Stimulated activated CD8-positive, alpha-beta memory T cell treated with anti-CD3 and anti-CD28 coated beads, Interleukin-2, amount 100 ng/mL, for 48 hours (primary cell): ENCODE measurements around the gene P2RY4.
"Not testable (repeated sequence)": the region's sequence is repeated elsewhere in the genome, so short reads cannot be mapped to it uniquely, and the experiment has no call there.

Experiments
- DNase-seq, 2 donors: peaks; one replicate each; pipeline ENCODE4 v3.0.0-alpha.2; 2020; ENCODE audit warnings: low read depth in 2 of 2

The P2RY4 gene

GRCh38 chrX:70260104-70260503, at the start of gene P2RY4:
Gene P2RY4 (minus strand): TSS chrX:70260204. CDS start chrX:70259624, 580 bp downstream.
- DNase-seq, result no peak

GRCh38 chrX:70301716-70302115, 41.7 kb upstream of the P2RY4 start:
- no peak for DNase-seq

GRCh38 chrX:70293621-70294020, 33.6 kb upstream of the P2RY4 start:
- no peak for DNase-seq

DNA sequence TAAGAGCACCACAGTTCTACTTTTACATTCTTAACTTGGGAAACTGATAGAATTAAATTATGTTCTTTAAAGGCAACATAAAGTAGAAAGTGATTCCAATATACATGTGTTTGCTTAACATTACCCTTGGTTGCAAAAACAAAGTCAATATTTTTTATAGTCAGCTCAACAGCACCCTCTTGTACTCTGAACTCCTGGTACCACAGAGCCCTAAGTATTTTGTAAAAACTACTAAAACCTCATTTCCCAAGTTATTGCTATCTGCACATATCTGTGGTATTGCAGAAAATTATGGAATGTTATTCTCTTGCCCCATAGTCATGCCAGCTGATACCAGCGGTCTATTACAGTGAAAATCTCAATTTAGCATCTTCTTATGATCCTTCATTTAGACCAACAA, 32.8 kb upstream of the P2RY4 start:
- DNase-seq, result no peak

- DNase-seq, result peak; percentile 68
Measured at GRCh38 chrX:70289793-70290770, 30.1 kb upstream of the P2RY4 start, which contains the start of the genes KIF4A and PDZD11. Gene KIF4A (plus strand): TSS chrX:70290104. CDS start chrX:70290459, 355 bp downstream. Gene PDZD11 (minus strand): TSS chrX:70289927. CDS start chrX:70289341, 586 bp downstream.

DNA sequence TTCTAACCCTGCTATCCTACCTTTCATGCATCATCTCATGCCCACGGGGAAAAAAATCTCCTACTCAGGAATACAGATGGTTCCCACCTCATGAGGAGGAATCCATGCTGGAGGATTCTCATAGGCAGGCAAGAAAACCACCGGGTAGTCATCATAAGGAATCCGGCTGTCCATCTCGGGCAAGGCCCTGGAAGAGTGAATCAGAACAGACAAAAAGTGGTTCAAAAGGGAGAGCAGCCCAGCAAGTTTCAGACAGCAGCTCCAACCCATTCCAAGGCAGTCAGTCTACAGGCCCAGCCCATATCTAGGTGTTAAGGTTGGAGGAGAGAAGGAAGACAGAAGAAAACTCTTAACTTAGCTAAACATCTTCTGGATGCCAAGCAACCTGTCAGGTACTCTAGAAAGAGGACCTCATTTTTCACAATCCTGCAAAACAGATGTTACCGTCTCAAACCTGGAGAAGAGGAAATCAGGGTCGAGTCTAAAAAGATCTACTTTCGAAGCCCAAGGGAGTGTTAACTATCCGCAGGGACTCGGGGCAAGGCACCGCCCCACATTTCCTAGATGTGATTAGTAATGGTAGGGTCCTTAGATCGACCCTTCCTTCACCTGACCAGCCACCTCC, 29.3 kb upstream of the P2RY4 start:
- DNase-seq, result no peak

DNA sequence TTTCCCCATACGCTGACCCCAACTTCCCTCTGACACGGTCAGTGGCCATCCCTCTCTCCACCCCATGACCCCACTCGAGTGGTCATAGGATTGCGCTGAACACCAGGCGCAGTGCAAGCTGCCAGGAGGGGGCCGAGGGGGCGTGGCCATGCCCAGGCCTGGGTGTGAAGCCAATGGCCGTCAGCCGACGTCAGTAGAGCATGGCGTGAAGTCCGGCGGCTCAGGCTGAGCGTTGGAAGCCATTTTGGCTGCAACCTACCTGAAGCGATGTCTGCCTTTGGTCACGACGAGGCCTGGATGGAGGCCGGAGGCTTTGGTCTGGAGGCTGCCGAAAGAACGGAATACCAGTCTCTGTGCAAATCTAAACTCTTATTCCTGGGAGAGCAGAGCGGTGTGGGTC, 21.9 kb upstream of the P2RY4 start, which contains the start of gene RAB41:
TSS of gene RAB41 (plus strand) at position 222 of the 400 bp plus-strand sequence. CDS start at position 268, 46 bp downstream.
- no peak for DNase-seq

DNA sequence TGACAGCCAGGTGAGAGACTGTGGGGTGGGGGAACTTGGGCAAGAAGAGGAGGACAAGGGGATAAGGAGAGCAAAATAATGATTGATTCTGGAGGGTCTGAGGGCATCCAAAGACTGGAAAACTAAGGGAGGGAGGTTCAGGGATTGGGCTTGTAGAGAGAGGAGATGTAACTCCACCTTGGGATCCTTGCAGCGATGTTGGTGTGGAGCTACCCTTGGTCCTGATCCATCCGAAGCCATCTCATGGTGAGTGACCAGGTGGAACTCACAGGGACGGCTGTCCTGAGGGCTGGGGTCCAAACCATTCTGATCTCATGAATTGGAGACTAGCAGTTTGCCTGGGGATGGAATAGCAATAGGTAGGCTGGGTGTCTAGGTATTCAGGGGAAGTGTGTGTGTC, 20.6 kb upstream of the P2RY4 start:
- no peak for DNase-seq

- DNase-seq, result no peak
Measured at GRCh38 chrX:70279081-70279480, 19.1 kb upstream of the P2RY4 start.

GRCh38 chrX:70274029-70274428, 14.0 kb upstream of the P2RY4 start:
- DNase-seq, result not testable (repeated sequence)

DNA sequence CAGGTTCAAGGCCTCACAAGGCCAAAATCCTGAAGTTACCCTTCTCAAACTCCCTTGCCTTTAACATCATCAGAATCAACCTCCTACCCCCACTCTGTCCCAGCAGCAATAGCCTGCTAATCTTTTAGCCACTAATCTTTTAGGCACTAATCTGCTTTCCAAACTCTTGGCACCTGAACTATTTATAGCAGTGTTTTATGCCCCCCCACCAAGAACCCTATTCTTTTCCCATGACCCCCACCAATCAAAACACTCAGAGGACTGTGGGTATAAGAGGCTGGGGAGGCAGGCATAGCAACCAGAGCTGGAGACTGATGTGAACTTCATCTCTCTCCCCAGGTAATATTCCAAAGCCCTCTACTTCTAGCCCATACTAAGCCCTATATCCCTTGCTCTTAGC, 8.0 kb upstream of the P2RY4 start, which contains the start of gene ARR3:
TSS of gene ARR3 (plus strand) at position 301 of the 400 bp plus-strand sequence. CDS start 1,052 bp downstream, outside the sequence.
- DNase-seq, result no peak

GRCh38 chrX:70264784-70265183, 4.8 kb upstream of the P2RY4 start:
- DNase-seq, result no peak

- DNase-seq, result peak; percentile 14 to 26
Measured at GRCh38 chrX:70262952-70263567, 3.1 kb upstream of the P2RY4 start.

GRCh38 chrX:70257423-70258288, 2.3 kb downstream of the P2RY4 start:
- no peak for DNase-seq

DNA sequence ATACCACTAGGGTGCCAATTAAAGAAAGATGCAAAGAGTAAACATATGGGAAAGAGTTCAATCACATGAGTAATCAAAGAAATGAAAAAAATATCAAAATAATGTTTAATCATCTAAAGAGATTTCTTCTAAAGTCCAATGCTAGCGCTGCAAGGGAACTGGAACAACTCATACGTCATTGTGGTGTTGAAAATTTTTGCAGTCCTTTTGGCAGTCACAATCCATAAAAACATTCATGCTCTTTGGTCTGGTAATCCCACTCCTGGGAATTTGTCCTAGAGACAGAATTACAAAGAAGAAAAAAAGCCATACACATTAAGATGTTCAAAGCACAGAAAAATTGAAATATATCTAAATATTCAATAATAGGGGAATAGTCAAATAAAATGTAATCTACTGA, 4.6 kb downstream of the P2RY4 start:
- no peak for DNase-seq

DNA sequence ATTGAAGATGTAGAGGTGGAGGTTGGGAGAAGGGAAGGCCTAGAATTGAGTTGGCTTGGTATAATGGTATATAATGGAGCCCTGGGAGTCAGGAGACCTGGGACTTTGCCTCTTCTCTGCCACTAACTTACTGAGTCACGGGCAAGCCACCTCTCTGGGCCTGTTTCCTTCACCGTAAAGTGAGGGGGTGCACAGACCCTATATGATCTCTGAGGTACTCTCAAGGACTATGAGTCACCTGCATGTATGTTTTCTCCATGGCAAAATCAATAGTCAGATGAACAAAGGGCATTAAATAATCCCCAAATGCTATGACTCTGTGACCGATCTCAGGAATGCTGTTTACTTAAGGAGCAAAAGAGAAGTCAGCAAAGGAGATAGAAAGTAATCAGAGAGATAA, 5.1 kb downstream of the P2RY4 start:
- DNase-seq, result no peak

DNA sequence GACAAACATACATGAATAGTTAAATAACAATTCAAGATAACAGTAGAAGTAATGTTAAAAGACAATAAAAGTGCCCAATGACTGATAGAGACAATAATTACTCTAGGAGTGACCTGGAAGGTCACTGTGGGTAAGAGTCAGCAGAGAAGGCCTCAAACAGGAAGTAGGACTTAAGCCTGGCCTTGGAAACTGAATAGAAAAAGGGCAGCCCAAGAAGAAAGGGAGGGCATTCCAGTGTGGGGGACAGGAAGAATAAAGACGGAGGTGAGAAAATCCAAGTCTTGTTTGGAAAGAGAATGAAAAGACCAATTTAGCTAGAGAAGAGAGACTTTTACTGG, 6.0 kb downstream of the P2RY4 start:
- no peak for DNase-seq

DNA sequence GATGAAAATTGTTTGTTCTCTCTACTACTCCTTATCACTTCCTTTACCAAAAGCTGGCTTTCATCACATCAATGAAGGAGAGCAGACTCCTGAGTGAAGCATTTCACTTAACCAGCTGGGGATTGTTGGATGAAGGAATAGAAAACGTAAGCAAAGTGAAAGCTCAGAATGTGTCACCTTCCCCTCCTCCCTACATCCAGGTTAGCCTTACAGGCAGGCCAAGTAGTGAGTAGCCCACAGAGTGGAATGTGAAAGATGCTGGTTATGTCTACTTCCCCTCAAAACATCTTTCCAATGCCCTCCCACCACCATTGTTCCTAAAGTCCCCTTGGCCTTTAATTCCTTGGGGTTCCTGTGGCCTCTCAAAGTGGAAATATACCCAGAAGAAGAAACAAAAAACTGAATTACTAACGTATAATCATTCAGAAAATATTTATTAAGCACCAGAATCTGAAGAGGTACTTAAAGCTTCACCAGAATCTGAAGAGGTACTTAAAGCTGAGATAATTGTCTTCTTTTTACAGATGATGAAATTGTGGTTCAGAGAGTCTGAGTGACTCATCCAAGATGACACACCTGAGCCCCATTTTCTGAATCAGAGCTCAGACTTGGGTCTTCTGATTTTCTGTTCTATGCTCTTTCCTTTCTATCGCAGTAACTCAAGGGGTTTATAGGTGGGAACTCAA, 6.5 kb downstream of the P2RY4 start:
- no peak for DNase-seq

GRCh38 chrX:70252491-70252890, 7.5 kb downstream of the P2RY4 start:
- no peak for DNase-seq

DNA sequence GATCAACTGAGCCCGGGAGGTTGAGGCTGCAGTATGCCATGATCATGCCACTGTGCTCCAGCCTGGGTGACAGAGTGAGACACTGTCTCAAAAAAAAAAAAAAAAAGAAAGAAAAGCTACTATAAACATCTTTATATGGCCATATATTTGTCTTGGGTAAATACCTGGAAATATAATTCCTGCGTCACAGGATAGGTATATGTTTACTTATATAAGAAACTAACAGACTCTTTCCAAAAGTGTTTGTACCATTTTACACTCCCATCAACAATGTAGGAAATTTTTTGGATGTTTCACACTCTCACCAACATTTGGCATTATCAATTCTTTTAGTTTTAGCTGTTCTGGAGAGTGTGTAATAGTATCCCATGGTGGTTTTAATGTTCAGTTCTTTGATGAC, 12.8 kb downstream of the P2RY4 start:
- DNase-seq, result no peak

DNA sequence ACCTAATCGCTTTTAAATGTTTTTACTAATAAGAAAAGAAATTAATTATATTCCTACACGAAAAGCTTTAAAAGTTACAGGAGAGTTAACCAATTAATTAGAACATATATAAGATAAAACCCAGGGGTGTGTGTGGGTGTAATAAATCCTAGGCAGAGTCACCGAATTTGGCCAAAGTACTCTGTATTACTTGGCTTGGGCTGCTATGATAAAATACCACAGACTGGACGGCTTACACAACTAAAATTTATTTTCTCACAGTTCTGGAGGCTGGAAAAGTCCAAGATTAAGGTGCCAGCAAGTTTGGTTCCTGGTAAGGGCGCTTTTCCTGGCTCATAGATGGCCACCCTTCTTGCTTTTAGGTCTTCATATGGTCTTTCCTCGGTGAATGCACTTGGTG, 15.1 kb downstream of the P2RY4 start:
- no peak for DNase-seq
